Choroid plexus epithelial cell (primary cell): Measurements from ENCODE around the gene ZNF644.
"Not testable (repeated sequence)": the region's sequence is repeated elsewhere in the genome, so short reads cannot be mapped to it uniquely, and the experiment has no call there.

Source experiments
- DNase-seq: peaks from one replicate; pipeline ENCODE4 v3.0.0-alpha.2; 2010; ENCODE audit warnings: low read depth
- H3K4me3 ChIP-seq: 2 replicates; pipeline ENCODE4 v1.5.1; 2011; ENCODE audit warnings: low read depth, mild to moderate bottlenecking, control low read depth, low read length, moderate library complexity
- CTCF ChIP-seq: conservative IDR thresholded peaks from 2 replicates; pipeline ENCODE4 v1.5.1; 2011; ENCODE audit warnings: low read depth, mild to moderate bottlenecking, control low read depth, inconsistent platforms, low read length, moderate library complexity

Gene ZNF644

GRCh38 chr1:91021686-91022517, at the start of gene ZNF644:
TSS of gene ZNF644 (minus strand) at chr1:91022035. CDS start at chr1:90982353, 39,682 bp downstream.
- no peak for TF ChIP-seq CTCF
- DNase-seq = peak; percentile 90

GRCh38 chr1:91070298-91070697, 48.5 kb upstream of the ZNF644 start:
- no peak for TF ChIP-seq CTCF

More at GRCh38 chr1:91021686-91022517, at the start of gene ZNF644:
- H3K4me3 ChIP-seq = peak within 1 kb of the TSS; percentile 92

GRCh38 chr1:91066538-91066937, 44.7 kb upstream of the ZNF644 start:
- no peak for DNase-seq
- no peak overlapping the region for H3K4me3 ChIP-seq
- TF ChIP-seq CTCF = no peak

More at GRCh38 chr1:91070298-91070697, 48.5 kb upstream of the ZNF644 start:
- DNase-seq = no peak
- H3K4me3 ChIP-seq = no peak overlapping the region

- no peak for DNase-seq
- no peak overlapping the region for H3K4me3 ChIP-seq
- no peak for TF ChIP-seq CTCF
Measured at GRCh38 chr1:91065337-91065736, 43.5 kb upstream of the ZNF644 start.

- not testable (repeated sequence) for DNase-seq, H3K4me3 ChIP-seq
Measured at GRCh38 chr1:91063403-91063802, 41.6 kb upstream of the ZNF644 start.

GRCh38 chr1:91059157-91059556, 37.3 kb upstream of the ZNF644 start:
- TF ChIP-seq CTCF = no peak
- no peak overlapping the region for H3K4me3 ChIP-seq
- DNase-seq = no peak

GRCh38 chr1:91057784-91058183, 35.9 kb upstream of the ZNF644 start:
- no peak for TF ChIP-seq CTCF
- H3K4me3 ChIP-seq = no peak overlapping the region
- DNase-seq = no peak
